GM12875 (cell line): ENCODE results near the gene SELENOI.
"Not testable (repeated sequence)": the region's sequence is repeated elsewhere in the genome, so short reads cannot be mapped to it uniquely, and the experiment has no call there.

Experiments
- H3K4me3 ChIP-seq: one replicate; pipeline ENCODE4 v1.5.1; 2011; ENCODE audit warnings: low read depth, low read length, control low read depth
- TF ChIP-seq, protein P1 (sequence below): IDR thresholded peaks from 2 replicates; pipeline ENCODE4 v1.5.1; 2011; ENCODE audit warnings: low read depth, mild to moderate bottlenecking, control low read depth, inconsistent platforms, low read length, moderate library complexity, borderline replicate concordance; ENCODE audit not compliant: insufficient read depth

The SELENOI gene

DNA sequence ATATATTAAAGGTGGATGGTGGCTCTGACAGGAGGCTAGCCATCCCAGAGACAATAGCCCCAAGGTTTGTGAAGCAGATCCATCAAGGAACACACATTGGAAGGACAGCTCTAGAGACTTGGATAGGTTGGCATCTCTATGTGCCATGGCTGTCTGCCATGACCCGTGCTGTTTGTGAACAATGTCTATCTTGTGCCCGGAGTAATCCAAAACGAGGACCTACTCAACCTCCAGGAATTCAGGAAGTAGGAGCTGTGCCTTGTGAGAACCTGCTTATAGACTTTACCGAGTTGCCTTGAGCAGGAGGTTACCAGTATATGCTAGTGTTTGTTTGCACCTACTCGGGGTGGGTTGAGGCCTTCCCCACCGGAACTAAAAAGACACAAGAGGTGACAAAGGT is 43.1 kb upstream of the SELENOI start:
- TF ChIP-seq, protein P1, sequence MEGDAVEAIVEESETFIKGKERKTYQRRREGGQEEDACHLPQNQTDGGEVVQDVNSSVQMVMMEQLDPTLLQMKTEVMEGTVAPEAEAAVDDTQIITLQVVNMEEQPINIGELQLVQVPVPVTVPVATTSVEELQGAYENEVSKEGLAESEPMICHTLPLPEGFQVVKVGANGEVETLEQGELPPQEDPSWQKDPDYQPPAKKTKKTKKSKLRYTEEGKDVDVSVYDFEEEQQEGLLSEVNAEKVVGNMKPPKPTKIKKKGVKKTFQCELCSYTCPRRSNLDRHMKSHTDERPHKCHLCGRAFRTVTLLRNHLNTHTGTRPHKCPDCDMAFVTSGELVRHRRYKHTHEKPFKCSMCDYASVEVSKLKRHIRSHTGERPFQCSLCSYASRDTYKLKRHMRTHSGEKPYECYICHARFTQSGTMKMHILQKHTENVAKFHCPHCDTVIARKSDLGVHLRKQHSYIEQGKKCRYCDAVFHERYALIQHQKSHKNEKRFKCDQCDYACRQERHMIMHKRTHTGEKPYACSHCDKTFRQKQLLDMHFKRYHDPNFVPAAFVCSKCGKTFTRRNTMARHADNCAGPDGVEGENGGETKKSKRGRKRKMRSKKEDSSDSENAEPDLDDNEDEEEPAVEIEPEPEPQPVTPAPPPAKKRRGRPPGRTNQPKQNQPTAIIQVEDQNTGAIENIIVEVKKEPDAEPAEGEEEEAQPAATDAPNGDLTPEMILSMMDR = no peak

GRCh38 chr2:26305094-26305493 is 40.8 kb upstream of the SELENOI start:
- not testable (repeated sequence) for H3K4me3 ChIP-seq

More for the DNA sequence above, 43.1 kb upstream of the SELENOI start:
- no peak overlapping the region for H3K4me3 ChIP-seq

- H3K4me3 ChIP-seq = no peak overlapping the region
- TF ChIP-seq, protein P1 = no peak
Observed at GRCh38 chr2:26305540-26305939, 40.4 kb upstream of the SELENOI start.

DNA sequence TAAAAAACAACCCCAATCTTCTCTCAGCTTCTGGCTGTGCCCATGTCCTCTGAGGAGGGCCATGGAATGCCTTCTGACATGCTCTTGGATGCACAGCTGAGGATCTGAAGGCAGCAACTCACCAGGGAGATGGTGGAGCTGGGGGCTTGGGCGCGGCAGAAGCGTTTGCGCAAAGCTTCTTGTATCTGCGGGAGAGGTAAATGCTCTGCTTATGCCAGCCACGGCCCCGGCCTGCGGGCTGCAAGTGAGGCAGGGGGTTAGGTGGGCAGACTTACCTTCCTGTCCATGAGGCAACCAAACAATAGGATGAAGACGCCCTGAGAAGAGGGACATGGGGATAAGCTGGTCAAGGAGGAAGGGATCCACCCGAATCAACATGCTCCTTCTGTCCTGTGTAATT is 36.0 kb upstream of the SELENOI start:
- TF ChIP-seq, protein P1 = no peak
- no peak overlapping the region for H3K4me3 ChIP-seq

GRCh38 chr2:26312471-26312870 is 33.5 kb upstream of the SELENOI start:
- H3K4me3 ChIP-seq = no peak overlapping the region
- TF ChIP-seq, protein P1 = no peak

- TF ChIP-seq, protein P1 = no peak
- H3K4me3 ChIP-seq = no peak overlapping the region
Observed at GRCh38 chr2:26313446-26313845, 32.5 kb upstream of the SELENOI start.

DNA sequence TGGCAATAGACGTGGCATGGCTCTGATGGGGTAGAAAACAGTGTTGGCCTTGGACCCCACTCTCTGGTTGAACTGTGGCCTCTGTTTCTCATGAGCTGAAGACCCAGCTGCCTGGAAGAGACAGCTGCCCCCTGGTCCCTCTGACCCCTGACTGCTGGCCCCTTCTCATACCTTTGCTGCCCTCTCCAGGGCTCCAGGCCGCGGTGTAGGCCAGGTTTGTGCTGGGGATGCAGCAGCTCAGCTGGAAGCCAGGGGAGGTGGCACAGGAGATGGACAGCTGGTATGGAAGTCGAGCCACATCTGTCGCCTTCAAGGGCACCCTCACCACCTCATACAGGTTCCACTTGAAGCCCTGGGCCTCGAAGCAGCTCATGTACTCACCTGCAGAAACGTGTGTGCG is 31.7 kb upstream of the SELENOI start:
- no peak overlapping the region for H3K4me3 ChIP-seq
- TF ChIP-seq, protein P1 = no peak

GRCh38 chr2:26316041-26316440 is 29.9 kb upstream of the SELENOI start:
- TF ChIP-seq, protein P1 = no peak
- H3K4me3 ChIP-seq = no peak overlapping the region
